Skin of body (tissue), 2 donors: ENCODE data around the gene CRADD. TPM values are rescaled to one million over a fixed set of nuclear protein-coding genes. Genes with fewer than 3 reads are reported as not detected.
A peak's percentile ranks its signal among the peaks of the same experiment; 100 is the strongest.
"Not testable (repeated sequence)": the region's sequence is repeated elsewhere in the genome, so short reads cannot be mapped to it uniquely, and the experiment has no call there.

Source experiments
- DNase-seq: peaks from one replicate; lab custom pipeline; 2025; lab: John Stamatoyannopoulos, UW
- total RNA-seq: library from RNA; depleted of rRNA; stranded (reverse); fragments of >200 nt; gene quantifications from one replicate; pipeline ENCODE4 v1.2.3, GENCODE V29; 2014

Gene CRADD
- total RNA-seq, 1 donor from 2014 or later: 15.5 TPM

DNA sequence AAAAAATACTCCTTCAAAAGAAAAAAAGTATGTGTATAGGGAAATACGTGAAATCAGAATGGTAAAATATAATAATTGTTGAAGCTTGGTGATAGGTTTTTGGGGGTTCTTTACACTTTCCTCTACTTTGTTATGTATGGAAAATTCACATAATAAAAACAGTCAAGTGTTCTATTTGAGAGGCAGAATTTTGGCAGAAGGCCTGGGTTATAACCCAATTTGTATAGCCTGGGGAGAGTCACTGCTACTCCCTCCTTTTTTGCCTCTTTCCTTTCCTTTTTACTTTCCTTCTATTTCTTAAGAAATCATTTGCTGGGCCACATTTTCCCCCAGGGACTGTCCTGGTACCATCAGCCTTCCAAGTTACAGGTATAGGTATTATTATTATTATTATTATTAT, 105.7 kb downstream of the CRADD start:
- DNase-seq: no peak

DNA sequence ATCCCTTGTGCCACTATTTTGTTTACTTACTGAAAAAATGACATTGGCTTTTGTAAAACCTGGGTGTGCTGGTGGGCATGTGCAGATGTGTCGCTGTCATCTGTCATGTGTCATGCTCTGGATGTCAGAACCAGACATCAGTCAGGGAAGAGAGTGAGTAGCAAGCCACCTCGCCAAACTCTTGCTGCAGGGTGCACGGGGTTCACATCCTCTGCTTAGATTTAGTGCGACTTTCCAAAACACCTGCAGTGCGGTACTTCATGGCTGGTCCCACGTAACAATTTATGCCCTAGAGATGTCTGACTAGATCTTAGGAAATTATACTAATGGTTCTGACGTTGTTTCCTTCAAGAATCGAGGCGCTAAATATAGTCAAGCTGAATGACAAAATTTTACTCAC, 106.7 kb downstream of the CRADD start:
- no peak for DNase-seq

- DNase-seq: peak; percentile 22
Measured at GRCh38 chr12:93784339-93785086, 107.3 kb downstream of the CRADD start.

- peak; percentile 38 for DNase-seq
Measured at GRCh38 chr12:93785249-93786010, 108.3 kb downstream of the CRADD start.

- DNase-seq: no peak
Measured at GRCh38 chr12:93786656-93787397, 109.7 kb downstream of the CRADD start.

DNA sequence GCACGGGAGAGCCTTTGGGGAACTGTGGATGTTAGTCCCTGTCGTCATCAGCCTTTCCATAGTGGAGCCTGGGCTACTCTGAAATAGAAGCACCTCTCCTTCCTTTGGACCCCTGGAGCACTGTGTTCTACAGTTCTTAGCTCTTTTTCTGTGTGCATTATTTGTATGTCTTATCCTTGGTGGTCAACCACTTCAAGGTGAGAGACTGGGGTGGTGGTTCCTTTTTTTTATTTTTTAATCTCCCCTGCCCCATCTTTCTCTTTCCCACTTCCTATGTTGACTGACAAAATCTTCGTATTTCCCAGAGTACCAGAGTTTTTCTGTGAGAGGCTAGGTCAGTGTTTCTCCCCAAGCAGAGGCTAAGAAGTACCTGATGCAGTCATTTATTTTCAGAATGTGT, 111.7 kb downstream of the CRADD start:
- no peak for DNase-seq

DNA sequence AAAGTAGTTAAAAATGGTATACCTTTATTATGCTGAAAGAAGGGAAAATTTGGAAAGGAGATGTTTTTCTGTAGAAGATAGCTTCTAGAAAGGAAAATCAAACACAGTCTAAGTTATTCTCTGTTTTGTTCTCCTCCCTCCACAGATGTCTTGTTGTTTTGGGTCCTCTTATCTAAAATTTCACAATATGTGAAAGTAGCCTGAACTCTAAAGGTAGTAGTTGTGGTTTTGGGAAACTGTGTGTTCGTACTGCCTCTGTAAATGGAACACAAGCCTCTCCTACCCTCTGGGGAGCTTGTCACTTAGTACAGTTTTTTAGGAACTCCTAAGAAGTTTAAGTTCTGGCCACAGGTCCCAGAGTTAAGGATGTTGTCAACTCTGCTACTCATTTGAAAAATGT, 112.6 kb downstream of the CRADD start:
- DNase-seq: no peak

GRCh38 chr12:93790472-93791152, 113.4 kb downstream of the CRADD start:
- DNase-seq: no peak

GRCh38 chr12:93793007-93793406, 115.8 kb downstream of the CRADD start:
- no peak for DNase-seq

- DNase-seq: no peak
Measured at GRCh38 chr12:93793983-93794382, 116.8 kb downstream of the CRADD start.

- DNase-seq: no peak
Measured at GRCh38 chr12:93794738-93795137, 117.6 kb downstream of the CRADD start.

DNA sequence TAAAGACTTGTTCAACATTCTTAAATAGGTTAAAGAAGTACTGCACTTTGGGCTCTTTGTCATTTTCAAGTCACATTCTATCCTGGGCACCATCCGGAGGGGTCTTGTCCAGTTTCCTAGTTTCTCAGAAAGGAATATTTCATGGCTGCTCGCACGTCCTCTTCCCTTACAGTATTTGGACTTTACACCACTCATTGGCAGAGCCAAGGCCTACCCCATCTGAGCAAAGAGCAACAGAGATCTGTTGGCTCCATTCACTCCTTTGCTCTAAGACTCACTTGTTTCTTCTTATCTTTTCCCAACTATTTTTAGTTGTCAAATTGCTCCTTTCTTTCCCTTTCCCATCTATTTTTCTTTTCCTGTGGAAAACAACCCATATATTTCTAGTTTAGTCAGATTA, 118.2 kb downstream of the CRADD start:
- DNase-seq: no peak

- no peak for DNase-seq
Measured at GRCh38 chr12:93796729-93797128, 119.6 kb downstream of the CRADD start.

GRCh38 chr12:93798279-93799151, 121.3 kb downstream of the CRADD start:
- no peak for DNase-seq

DNA sequence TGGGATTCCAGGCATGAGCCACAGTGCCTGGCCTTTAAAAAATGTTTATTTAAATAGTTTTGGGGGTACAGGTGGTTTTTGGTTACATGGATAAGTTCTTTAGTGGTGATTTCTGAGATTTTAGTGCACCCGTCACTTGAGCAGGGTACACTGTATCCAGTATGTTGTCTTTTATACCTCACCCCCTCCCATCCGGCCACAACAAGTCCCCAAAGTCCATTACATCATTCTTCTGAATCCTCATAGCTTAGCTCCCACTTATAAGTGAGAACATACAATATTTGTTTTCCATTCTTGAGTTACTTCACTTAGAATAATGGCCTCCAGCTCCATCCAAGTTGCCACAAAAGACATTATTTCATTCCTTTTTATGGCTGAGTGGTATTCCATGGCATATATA, 124.5 kb downstream of the CRADD start:
- DNase-seq: not testable (repeated sequence)

DNA sequence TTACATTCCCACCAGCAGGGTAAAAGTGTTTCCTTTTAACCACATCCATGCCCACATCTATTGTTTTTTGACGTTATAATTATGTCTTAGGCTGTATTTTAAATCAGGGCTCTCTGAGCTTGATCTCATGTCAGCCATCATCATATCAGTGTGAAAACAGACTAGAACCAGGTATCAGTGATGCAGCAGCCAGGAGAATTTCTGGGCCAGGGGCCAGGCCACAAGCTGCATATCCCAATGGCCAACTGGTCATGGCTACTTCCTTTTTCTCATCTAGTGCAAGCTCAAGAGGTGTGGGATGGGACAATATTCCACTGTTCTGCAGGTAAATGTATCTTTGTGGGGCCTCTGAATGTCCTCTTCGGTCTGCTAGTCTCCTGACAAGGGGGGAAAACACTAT, 125.1 kb downstream of the CRADD start:
- no peak for DNase-seq

GRCh38 chr12:93802698-93803423, 125.7 kb downstream of the CRADD start:
- DNase-seq: no peak

GRCh38 chr12:93803424-93803807, 126.2 kb downstream of the CRADD start:
- peak; percentile 82 for DNase-seq

DNA sequence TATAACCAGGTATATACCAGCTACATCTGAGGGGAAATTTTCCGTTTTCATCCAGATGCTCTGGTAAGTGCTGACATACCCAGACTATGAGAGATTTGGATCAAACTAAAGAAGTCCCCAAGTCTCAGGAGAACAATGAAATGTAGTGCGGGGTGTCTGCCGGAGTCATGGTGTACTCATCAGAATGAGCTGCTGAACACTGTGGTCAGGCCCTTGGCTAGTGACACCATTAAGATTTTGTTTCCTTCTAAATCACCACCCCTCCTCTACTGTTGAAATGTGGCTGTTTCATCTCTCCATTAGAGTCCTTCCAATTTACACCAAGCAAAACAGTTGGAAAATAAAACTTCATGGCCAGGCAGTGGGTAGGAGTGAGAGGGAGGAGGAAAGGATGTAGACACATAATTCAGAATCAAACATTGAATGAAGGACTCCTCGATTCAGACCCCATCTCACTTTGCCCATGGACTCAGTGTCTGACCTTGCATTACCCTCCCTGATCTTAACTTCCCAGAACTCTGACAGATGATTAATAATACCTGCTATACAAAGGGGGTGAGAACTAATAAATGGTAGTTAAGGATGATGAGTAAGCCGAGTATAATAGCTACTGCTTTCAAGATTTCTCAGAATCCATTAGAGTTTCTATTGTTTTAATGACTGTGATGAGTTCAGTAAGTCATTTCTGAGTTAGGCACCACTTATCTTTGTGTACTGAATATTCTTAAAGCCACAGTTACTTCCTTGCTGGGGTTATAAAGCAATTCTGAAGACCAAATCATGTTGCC, 127.4 kb downstream of the CRADD start:
- DNase-seq: no peak
